ENCODE results near the gene CELF3.
A peak's percentile ranks its signal among the peaks of the same experiment; 100 is the strongest.

CELF3 gene

GRCh38 chr1:151729157-151729965 is 12.8 kb upstream of the CELF3 start:
- Mint-ChIP-seq H3K27ac (no peak overlapping the region), H3K4me3 (no peak overlapping the region), H3K27me3 (peaks cover 35% of the 10 kb centered on the region), H3K36me3 (no peaks in the 10 kb centered on the region), H3K9me3 (ENCODE audit: low read depth) (no peaks in the 10 kb centered on the region), H3K4me1 (ENCODE audit: low read depth) (no peaks in the 10 kb centered on the region)

- H3K4me3 Mint-ChIP-seq = no peak overlapping the region
- H3K4me1 Mint-ChIP-seq (ENCODE audit: low read depth) = no peaks in the 10 kb centered on the region
- H3K27ac Mint-ChIP-seq = no peak overlapping the region
- no peaks in the 10 kb centered on the region for H3K9me3 Mint-ChIP-seq (ENCODE audit: low read depth)
- no peaks in the 10 kb centered on the region for H3K36me3 Mint-ChIP-seq
- peaks cover 41% of the 10 kb centered on the region for H3K27me3 Mint-ChIP-seq
Measured at GRCh38 chr1:151728151-151729054, 11.8 kb upstream of the CELF3 start.

GRCh38 chr1:151723726-151724370 is 7.2 kb upstream of the CELF3 start:
- H3K27me3 Mint-ChIP-seq = peaks cover 36% of the 10 kb centered on the region
- H3K4me3 Mint-ChIP-seq = no peak overlapping the region
- H3K9me3 Mint-ChIP-seq (ENCODE audit: low read depth) = no peaks in the 10 kb centered on the region
- peaks cover 19% of the 10 kb centered on the region for H3K4me1 Mint-ChIP-seq (ENCODE audit: low read depth)
- H3K27ac Mint-ChIP-seq = no peak overlapping the region
- H3K36me3 Mint-ChIP-seq = no peaks in the 10 kb centered on the region

GRCh38 chr1:151721788-151722510 is 5.3 kb upstream of the CELF3 start:
- peaks cover 42% of the 10 kb centered on the region for H3K27me3 Mint-ChIP-seq
- no peaks in the 10 kb centered on the region for H3K9me3 Mint-ChIP-seq (ENCODE audit: low read depth)
- no peak overlapping the region for H3K27ac Mint-ChIP-seq

GRCh38 chr1:151720974-151721787 is 4.6 kb upstream of the CELF3 start, which contains the start of gene RIIAD1:
Gene RIIAD1, plus strand, starts transcription at chr1:151721522. Its CDS starts 15 bp downstream, at chr1:151721537.
- H3K4me1 Mint-ChIP-seq (ENCODE audit: low read depth) = peaks cover 25% of the 10 kb centered on the region
- peaks cover 38% of the 10 kb centered on the region for H3K27me3 Mint-ChIP-seq
- no peak within 1 kb of the TSS for H3K27ac Mint-ChIP-seq
- no peaks in the 10 kb centered on the region for H3K36me3 Mint-ChIP-seq
- no peaks in the 10 kb centered on the region for H3K9me3 Mint-ChIP-seq (ENCODE audit: low read depth)
- H3K4me3 Mint-ChIP-seq = peak within 1 kb of the TSS; percentile 80

More at GRCh38 chr1:151721788-151722510, 5.3 kb upstream of the CELF3 start:
- Mint-ChIP-seq H3K4me3 (peak overlapping the region; percentile 80), H3K4me1 (ENCODE audit: low read depth) (peaks cover 23% of the 10 kb centered on the region), H3K36me3 (no peaks in the 10 kb centered on the region)

GRCh38 chr1:151720554-151720953 is 4.0 kb upstream of the CELF3 start:
- H3K4me3 Mint-ChIP-seq = peak overlapping the region; percentile 80
- peaks cover 25% of the 10 kb centered on the region for H3K4me1 Mint-ChIP-seq (ENCODE audit: low read depth)
- H3K36me3 Mint-ChIP-seq = no peaks in the 10 kb centered on the region
- H3K9me3 Mint-ChIP-seq (ENCODE audit: low read depth) = no peaks in the 10 kb centered on the region
- H3K27ac Mint-ChIP-seq = no peak overlapping the region
- peaks cover 34% of the 10 kb centered on the region for H3K27me3 Mint-ChIP-seq

- Mint-ChIP-seq H3K4me3 (peak overlapping the region; percentile 80), H3K27me3 (peaks cover 34% of the 10 kb centered on the region), H3K36me3 (no peaks in the 10 kb centered on the region), H3K27ac (no peak overlapping the region), H3K4me1 (ENCODE audit: low read depth) (peaks cover 25% of the 10 kb centered on the region), H3K9me3 (ENCODE audit: low read depth) (no peaks in the 10 kb centered on the region)
Measured at GRCh38 chr1:151720125-151720524, 3.5 kb upstream of the CELF3 start.

- Mint-ChIP-seq H3K36me3 (no peaks in the 10 kb centered on the region), H3K27ac (no peak overlapping the region), H3K4me1 (ENCODE audit: low read depth) (peaks cover 25% of the 10 kb centered on the region), H3K27me3 (peaks cover 30% of the 10 kb centered on the region), H3K4me3 (no peak overlapping the region), H3K9me3 (ENCODE audit: low read depth) (no peaks in the 10 kb centered on the region)
Measured at GRCh38 chr1:151718666-151719065, 2.1 kb upstream of the CELF3 start.

- Mint-ChIP-seq H3K4me1 (ENCODE audit: low read depth) (peaks cover 25% of the 10 kb centered on the region), H3K27me3 (peaks cover 29% of the 10 kb centered on the region), H3K4me3 (no peak overlapping the region)
Measured at GRCh38 chr1:151718011-151718431, 1.4 kb upstream of the CELF3 start.

GRCh38 chr1:151716405-151716762 is 219 bp downstream of the CELF3 start:
- Mint-ChIP-seq H3K9me3 (ENCODE audit: low read depth) (no peaks in the 10 kb centered on the region), H3K36me3 (no peaks in the 10 kb centered on the region), H3K27ac (no peak overlapping the region), H3K4me1 (ENCODE audit: low read depth) (peaks cover 18% of the 10 kb centered on the region), H3K27me3 (peaks cover 29% of the 10 kb centered on the region), H3K4me3 (no peak overlapping the region)

More at GRCh38 chr1:151718011-151718431, 1.4 kb upstream of the CELF3 start:
- Mint-ChIP-seq H3K27ac (no peak overlapping the region), H3K36me3 (no peaks in the 10 kb centered on the region), H3K9me3 (ENCODE audit: low read depth) (no peaks in the 10 kb centered on the region)

- Mint-ChIP-seq H3K27ac (no peak overlapping the region), H3K9me3 (ENCODE audit: low read depth) (no peaks in the 10 kb centered on the region), H3K4me3 (no peak overlapping the region), H3K36me3 (no peaks in the 10 kb centered on the region), H3K4me1 (ENCODE audit: low read depth) (peaks cover 15% of the 10 kb centered on the region), H3K27me3 (peaks cover 29% of the 10 kb centered on the region)
Measured at GRCh38 chr1:151715726-151716404, 738 bp downstream of the CELF3 start.

GRCh38 chr1:151714820-151715725 is 1.5 kb downstream of the CELF3 start:
- Mint-ChIP-seq H3K27me3 (peaks cover 27% of the 10 kb centered on the region), H3K27ac (no peak overlapping the region), H3K9me3 (ENCODE audit: low read depth) (no peaks in the 10 kb centered on the region), H3K4me3 (no peak overlapping the region), H3K4me1 (ENCODE audit: low read depth) (peaks cover 7% of the 10 kb centered on the region), H3K36me3 (no peaks in the 10 kb centered on the region)

Data from activated naive CD8-positive, alpha-beta T cell (primary cell).